Measurements from ENCODE around the gene CCDC88A.
"Not testable (repeated sequence)": the region's sequence is repeated elsewhere in the genome, so short reads cannot be mapped to it uniquely, and the experiment has no call there.

Gene CCDC88A

DNA sequence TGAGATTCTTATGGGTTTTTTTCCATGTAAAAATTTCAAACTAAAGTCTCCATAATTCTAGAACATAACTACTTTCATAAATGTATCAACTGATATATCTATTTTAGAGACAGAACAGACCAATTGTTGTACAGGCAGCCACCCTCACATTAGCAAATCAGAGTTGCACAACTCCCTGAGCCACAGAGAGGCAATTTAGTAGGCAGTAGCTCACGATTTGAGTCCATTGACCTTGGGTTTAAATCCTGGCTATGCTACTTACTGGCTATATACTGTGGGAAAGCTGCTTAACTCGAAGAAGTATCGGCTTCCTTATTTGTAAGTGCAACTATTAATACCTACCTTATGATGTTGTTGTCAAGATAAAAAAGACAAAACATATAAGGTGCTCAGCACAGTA, 166.8 kb downstream of the CCDC88A start:
- H3K27me3 ChIP-seq (ENCODE audit: insufficient read depth, low read length), result no peaks in the 10 kb centered on the region
- no peak overlapping the region for H3K9ac ChIP-seq (ENCODE audit: low read depth, low read length)
- no peaks in the 10 kb centered on the region for H3K9me3 ChIP-seq (ENCODE audit: insufficient read depth, low read depth, low read length)
- H3K4me1 ChIP-seq (ENCODE audit: insufficient read depth, low read length), result no peaks in the 10 kb centered on the region
- 96% methylated on average over 1 of the region's 3 CpGs for WGBS
- no peak overlapping the region for H3K4me3 ChIP-seq (ENCODE audit: low read length)
- no peak overlapping the region for H3K27ac ChIP-seq (ENCODE audit: low read depth, low read length)
- H3K36me3 ChIP-seq (ENCODE audit: insufficient read depth, low read length), result peaks cover 84% of the 10 kb centered on the region

DNA sequence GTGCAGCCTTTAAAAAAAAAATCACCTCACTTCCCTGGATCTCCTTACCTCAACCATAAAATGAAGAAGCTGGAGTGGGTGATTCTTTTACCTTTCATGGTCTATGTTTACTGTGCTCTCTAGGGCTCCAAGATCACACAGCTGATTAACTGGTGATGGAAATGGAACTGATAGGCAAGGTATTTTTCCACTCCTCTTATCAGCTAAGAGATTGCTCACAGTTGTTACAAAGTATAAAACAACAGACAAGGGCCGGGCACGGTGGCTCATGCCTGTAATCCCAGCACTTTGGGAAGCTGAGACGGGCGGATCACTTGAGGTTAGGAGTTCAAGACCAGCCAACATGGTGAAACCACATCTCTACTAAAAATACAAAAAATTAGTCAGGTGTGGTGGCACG, 172.6 kb downstream of the CCDC88A start:
- Histone ChIP-seq H3K36me3 (ENCODE audit: insufficient read depth, low read length) (peaks cover 91% of the 10 kb centered on the region), H3K4me3 (ENCODE audit: low read length) (no peak overlapping the region), H3K27me3 (ENCODE audit: insufficient read depth, low read length) (no peaks in the 10 kb centered on the region), H3K9me3 (ENCODE audit: insufficient read depth, low read depth, low read length) (no peaks in the 10 kb centered on the region), H3K4me1 (ENCODE audit: insufficient read depth, low read length) (no peaks in the 10 kb centered on the region), H3K27ac (ENCODE audit: low read depth, low read length) (no peak overlapping the region), H3K9ac (ENCODE audit: low read depth, low read length) (no peak overlapping the region)
- 87% methylated on average over 5 of the region's 5 CpGs for WGBS

DNA sequence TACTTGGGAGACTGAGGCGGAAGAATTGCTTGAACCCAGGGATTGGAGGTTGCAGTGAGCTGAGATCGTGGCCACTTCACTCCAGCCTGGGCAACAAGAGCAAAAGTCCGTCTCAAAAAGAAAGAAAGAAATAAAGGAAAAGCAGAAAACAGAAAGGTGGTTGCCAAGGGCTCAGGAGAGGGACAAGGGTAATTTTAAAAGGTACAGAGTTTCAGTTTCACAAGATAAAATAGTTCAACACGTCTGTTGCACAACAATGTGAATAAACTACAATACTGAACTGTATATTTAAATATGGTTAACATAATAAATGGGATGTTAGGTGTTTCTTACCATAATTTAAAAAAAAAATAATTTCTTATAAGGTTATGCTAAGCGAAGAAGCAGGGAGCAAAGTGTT, 174.2 kb downstream of the CCDC88A start:
- Histone ChIP-seq H3K9ac (ENCODE audit: low read depth, low read length) (no peak overlapping the region), H3K27ac (ENCODE audit: low read depth, low read length) (no peak overlapping the region), H3K27me3 (ENCODE audit: insufficient read depth, low read length) (no peaks in the 10 kb centered on the region), H3K4me3 (ENCODE audit: low read length) (no peak overlapping the region), H3K9me3 (ENCODE audit: insufficient read depth, low read depth, low read length) (no peaks in the 10 kb centered on the region), H3K36me3 (ENCODE audit: insufficient read depth, low read length) (peaks cover 91% of the 10 kb centered on the region), H3K4me1 (ENCODE audit: insufficient read depth, low read length) (no peaks in the 10 kb centered on the region)
- 92% methylated on average over 3 of the region's 5 CpGs for WGBS

DNA sequence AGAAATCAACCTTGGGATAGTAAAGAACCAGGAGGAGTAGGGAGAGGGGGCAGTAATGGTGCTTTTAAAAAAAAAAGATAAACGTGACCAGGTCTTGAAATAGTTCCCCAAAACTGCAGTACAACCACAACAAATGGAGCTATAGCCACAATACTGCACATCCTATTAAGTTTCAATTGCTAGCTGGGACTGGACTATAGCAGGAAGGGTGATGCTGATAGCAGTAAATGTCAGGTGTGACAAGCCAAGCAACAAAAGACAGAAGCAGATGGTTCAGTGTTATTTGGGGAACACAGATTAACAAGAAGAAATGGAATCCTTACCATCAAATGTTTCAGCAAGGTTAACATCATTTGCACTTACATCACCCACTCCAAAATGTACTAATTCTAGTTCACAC, 177.0 kb downstream of the CCDC88A start:
- no peaks in the 10 kb centered on the region for H3K4me1 ChIP-seq (ENCODE audit: insufficient read depth, low read length)
- H3K36me3 ChIP-seq (ENCODE audit: insufficient read depth, low read length), result peaks cover 88% of the 10 kb centered on the region
- 82% methylated on average over 1 of the region's 1 CpG for WGBS
- H3K9ac ChIP-seq (ENCODE audit: low read depth, low read length), result no peak overlapping the region
- H3K27me3 ChIP-seq (ENCODE audit: insufficient read depth, low read length), result no peaks in the 10 kb centered on the region
- H3K4me3 ChIP-seq (ENCODE audit: low read length), result no peak overlapping the region
- H3K9me3 ChIP-seq (ENCODE audit: insufficient read depth, low read depth, low read length), result no peaks in the 10 kb centered on the region
- no peak overlapping the region for H3K27ac ChIP-seq (ENCODE audit: low read depth, low read length)

DNA sequence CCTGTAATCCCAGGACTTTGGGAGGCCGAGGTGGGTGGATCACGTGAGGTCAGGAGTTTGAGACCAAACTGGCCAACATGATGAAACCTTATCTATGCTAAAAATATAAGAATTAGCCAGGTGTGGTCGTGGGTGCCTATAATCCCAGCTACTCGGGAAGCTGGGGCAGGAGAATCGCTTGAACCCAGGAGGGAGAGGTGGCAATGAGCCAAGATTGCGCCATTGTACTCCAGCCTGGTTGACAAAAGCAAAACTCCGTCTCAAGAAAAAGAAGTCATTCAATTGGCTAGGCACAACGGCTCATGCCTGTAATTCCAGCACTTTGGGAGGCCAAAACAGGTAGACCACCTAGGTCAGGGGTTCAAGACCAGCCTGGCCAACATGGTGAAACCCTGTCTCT, 178.1 kb downstream of the CCDC88A start:
- H3K9me3 ChIP-seq (ENCODE audit: insufficient read depth, low read depth, low read length); H3K27ac ChIP-seq (ENCODE audit: low read depth, low read length); H3K9ac ChIP-seq (ENCODE audit: low read depth, low read length); H3K4me3 ChIP-seq (ENCODE audit: low read length); H3K27me3 ChIP-seq (ENCODE audit: insufficient read depth, low read length); H3K4me1 ChIP-seq (ENCODE audit: insufficient read depth, low read length): not testable (repeated sequence)
- H3K36me3 ChIP-seq (ENCODE audit: insufficient read depth, low read length), result peaks cover 84% of the 10 kb centered on the region
- 94% methylated on average over 8 of the region's 8 CpGs for WGBS

DNA sequence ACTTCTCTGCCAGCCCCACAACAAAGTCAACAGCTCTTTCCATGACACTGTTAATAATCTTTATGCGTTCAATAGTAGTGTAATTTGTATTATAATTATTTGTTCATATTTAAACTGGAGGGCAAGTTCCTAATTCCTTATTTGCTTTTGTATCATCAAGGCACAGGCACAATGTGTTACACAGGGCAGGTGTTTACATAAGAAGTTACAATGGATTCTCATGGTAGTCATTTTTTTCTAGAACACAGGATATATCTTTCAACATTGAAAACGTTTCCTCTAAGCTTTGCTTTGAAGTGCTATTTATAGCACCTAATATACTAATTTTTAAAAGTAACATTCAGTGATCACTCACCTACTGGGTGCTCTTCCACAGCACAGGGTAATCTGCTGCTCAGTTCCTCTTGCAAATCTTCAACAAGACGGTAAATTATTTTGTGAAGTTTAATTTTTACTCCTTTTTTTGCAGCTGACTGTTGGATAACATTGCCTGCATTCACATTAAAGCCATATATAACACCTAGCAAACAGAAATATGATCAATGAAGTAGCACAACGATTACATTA, 179.9 kb downstream of the CCDC88A start:
- Histone ChIP-seq H3K9me3 (ENCODE audit: insufficient read depth, low read depth, low read length) (no peaks in the 10 kb centered on the region), H3K4me3 (ENCODE audit: low read length) (no peak overlapping the region), H3K27me3 (ENCODE audit: insufficient read depth, low read length) (no peaks in the 10 kb centered on the region), H3K9ac (ENCODE audit: low read depth, low read length) (no peak overlapping the region), H3K36me3 (ENCODE audit: insufficient read depth, low read length) (peaks cover 86% of the 10 kb centered on the region), H3K27ac (ENCODE audit: low read depth, low read length) (no peak overlapping the region), H3K4me1 (ENCODE audit: insufficient read depth, low read length) (no peaks in the 10 kb centered on the region)
- 94% methylated on average over 2 of the region's 4 CpGs for WGBS
